Activated naive CD8-positive, alpha-beta T cell (primary cell): ENCODE results near the gene TARS3.
"Not testable (repeated sequence)": the region's sequence is repeated elsewhere in the genome, so short reads cannot be mapped to it uniquely, and the experiment has no call there.

Source experiments
- H3K27ac Mint-ChIP-seq: one replicate; pipeline ENCODE4 v1.8.0; 2021; ENCODE audit warnings: mixed read lengths
- H3K27me3 Mint-ChIP-seq: one replicate; pipeline ENCODE4 v1.8.0; 2021; ENCODE audit warnings: mixed read lengths
- H3K36me3 Mint-ChIP-seq: one replicate; pipeline ENCODE4 v1.8.0; 2021; ENCODE audit warnings: mixed read lengths
- H3K4me1 Mint-ChIP-seq: one replicate; pipeline ENCODE4 v1.8.0; 2021; ENCODE audit warnings: low read depth, mixed read lengths
- H3K4me3 Mint-ChIP-seq: one replicate; pipeline ENCODE4 v1.8.0; 2021; ENCODE audit warnings: mild to moderate bottlenecking, mixed read lengths
- H3K9me3 Mint-ChIP-seq: one replicate; pipeline ENCODE4 v1.8.0; 2021; ENCODE audit warnings: low read depth, mixed read lengths

TARS3 gene

GRCh38 chr15:101684384-101684783 is 39.9 kb downstream of the TARS3 start:
- no peaks in the 10 kb centered on the region for H3K27me3 Mint-ChIP-seq
- H3K9me3 Mint-ChIP-seq: no peaks in the 10 kb centered on the region
- H3K27ac Mint-ChIP-seq: no peak overlapping the region
- H3K36me3 Mint-ChIP-seq: peaks cover 31% of the 10 kb centered on the region
- H3K4me3 Mint-ChIP-seq: no peak overlapping the region
- H3K4me1 Mint-ChIP-seq: no peaks in the 10 kb centered on the region

GRCh38 chr15:101679806-101680205 is 44.5 kb downstream of the TARS3 start:
- Mint-ChIP-seq H3K4me3 (no peak overlapping the region), H3K27ac (no peak overlapping the region), H3K4me1 (no peaks in the 10 kb centered on the region), H3K36me3 (peaks cover 39% of the 10 kb centered on the region), H3K27me3 (no peaks in the 10 kb centered on the region), H3K9me3 (no peaks in the 10 kb centered on the region)

- Mint-ChIP-seq H3K4me3 (no peak overlapping the region), H3K36me3 (peaks cover 37% of the 10 kb centered on the region), H3K4me1 (no peaks in the 10 kb centered on the region), H3K27me3 (no peaks in the 10 kb centered on the region), H3K27ac (peak overlapping the region; percentile 10), H3K9me3 (no peaks in the 10 kb centered on the region)
These were observed 47.3 kb downstream of the TARS3 start for GRCh38 chr15:101676921-101677329.

- Mint-ChIP-seq H3K4me1 (no peaks in the 10 kb centered on the region), H3K36me3 (peaks cover 34% of the 10 kb centered on the region), H3K27me3 (no peaks in the 10 kb centered on the region), H3K4me3 (no peak overlapping the region), H3K9me3 (no peaks in the 10 kb centered on the region), H3K27ac (no peak overlapping the region)
These were observed 48.3 kb downstream of the TARS3 start for GRCh38 chr15:101675796-101676582.

- Mint-ChIP-seq H3K4me1 (no peaks in the 10 kb centered on the region), H3K27me3 (no peaks in the 10 kb centered on the region), H3K4me3 (no peak overlapping the region), H3K36me3 (peaks cover 36% of the 10 kb centered on the region), H3K27ac (no peak overlapping the region), H3K9me3 (no peaks in the 10 kb centered on the region)
These were observed 49.3 kb downstream of the TARS3 start for GRCh38 chr15:101675015-101675414.

- no peaks in the 10 kb centered on the region for H3K4me1 Mint-ChIP-seq
- H3K4me3 Mint-ChIP-seq: no peak overlapping the region
- H3K27ac Mint-ChIP-seq: no peak overlapping the region
- peaks cover 31% of the 10 kb centered on the region for H3K36me3 Mint-ChIP-seq
- no peaks in the 10 kb centered on the region for H3K27me3 Mint-ChIP-seq
- no peaks in the 10 kb centered on the region for H3K9me3 Mint-ChIP-seq
These were observed 52.0 kb downstream of the TARS3 start for GRCh38 chr15:101672298-101672697.

- Mint-ChIP-seq H3K4me3 (no peak overlapping the region), H3K27ac (no peak overlapping the region), H3K27me3 (no peaks in the 10 kb centered on the region), H3K36me3 (peaks cover 30% of the 10 kb centered on the region), H3K4me1 (peaks cover 6% of the 10 kb centered on the region), H3K9me3 (no peaks in the 10 kb centered on the region)
These were observed 54.5 kb downstream of the TARS3 start for GRCh38 chr15:101669744-101670143.

- no peaks in the 10 kb centered on the region for H3K9me3 Mint-ChIP-seq
- no peak overlapping the region for H3K4me3 Mint-ChIP-seq
- H3K27ac Mint-ChIP-seq: no peak overlapping the region
- peaks cover 7% of the 10 kb centered on the region for H3K4me1 Mint-ChIP-seq
- no peaks in the 10 kb centered on the region for H3K27me3 Mint-ChIP-seq
- H3K36me3 Mint-ChIP-seq: peaks cover 21% of the 10 kb centered on the region
These were observed 56.4 kb downstream of the TARS3 start for GRCh38 chr15:101667881-101668280.

GRCh38 chr15:101664303-101664913 is 59.9 kb downstream of the TARS3 start:
- no peak overlapping the region for H3K27ac Mint-ChIP-seq
- H3K27me3 Mint-ChIP-seq: no peaks in the 10 kb centered on the region
- no peak overlapping the region for H3K4me3 Mint-ChIP-seq
- no peaks in the 10 kb centered on the region for H3K9me3 Mint-ChIP-seq
- H3K4me1 Mint-ChIP-seq: peaks cover 7% of the 10 kb centered on the region
- peaks cover 11% of the 10 kb centered on the region for H3K36me3 Mint-ChIP-seq

GRCh38 chr15:101662203-101662602 is 62.1 kb downstream of the TARS3 start:
- Mint-ChIP-seq H3K4me1 (peaks cover 7% of the 10 kb centered on the region), H3K4me3 (no peak overlapping the region), H3K9me3 (no peaks in the 10 kb centered on the region)

GRCh38 chr15:101660005-101660404 is 64.3 kb downstream of the TARS3 start:
- no peaks in the 10 kb centered on the region for H3K27me3 Mint-ChIP-seq
- H3K36me3 Mint-ChIP-seq: peaks cover 4% of the 10 kb centered on the region
- peaks cover 4% of the 10 kb centered on the region for H3K4me1 Mint-ChIP-seq
- H3K4me3 Mint-ChIP-seq: no peak overlapping the region
- no peaks in the 10 kb centered on the region for H3K9me3 Mint-ChIP-seq
- no peak overlapping the region for H3K27ac Mint-ChIP-seq

More at GRCh38 chr15:101662203-101662602, 62.1 kb downstream of the TARS3 start:
- H3K27me3 Mint-ChIP-seq: no peaks in the 10 kb centered on the region
- no peak overlapping the region for H3K27ac Mint-ChIP-seq
- H3K36me3 Mint-ChIP-seq: peaks cover 6% of the 10 kb centered on the region

- H3K27ac Mint-ChIP-seq: no peak overlapping the region
- no peaks in the 10 kb centered on the region for H3K9me3 Mint-ChIP-seq
These were observed 66.1 kb downstream of the TARS3 start for GRCh38 chr15:101657968-101658784.

GRCh38 chr15:101657171-101657570 is 67.1 kb downstream of the TARS3 start:
- Mint-ChIP-seq H3K27ac (peak overlapping the region; percentile 22), H3K27me3 (no peaks in the 10 kb centered on the region), H3K4me1 (peaks cover 15% of the 10 kb centered on the region), H3K36me3 (peaks cover 4% of the 10 kb centered on the region), H3K9me3 (no peaks in the 10 kb centered on the region), H3K4me3 (no peak overlapping the region)

More at GRCh38 chr15:101657968-101658784, 66.1 kb downstream of the TARS3 start:
- Mint-ChIP-seq H3K4me1 (peaks cover 12% of the 10 kb centered on the region), H3K27me3 (no peaks in the 10 kb centered on the region), H3K36me3 (peaks cover 4% of the 10 kb centered on the region), H3K4me3 (no peak overlapping the region)

GRCh38 chr15:101654624-101655337 is 69.5 kb downstream of the TARS3 start:
- not testable (repeated sequence) for H3K9me3 Mint-ChIP-seq, H3K27me3 Mint-ChIP-seq, H3K36me3 Mint-ChIP-seq
- Mint-ChIP-seq H3K4me1 (peaks cover 32% of the 10 kb centered on the region), H3K27ac (peak overlapping the region; percentile 67), H3K4me3 (peak overlapping the region; percentile 96)
